ENCODE results near the gene STAG1.

STAG1 gene

DNA sequence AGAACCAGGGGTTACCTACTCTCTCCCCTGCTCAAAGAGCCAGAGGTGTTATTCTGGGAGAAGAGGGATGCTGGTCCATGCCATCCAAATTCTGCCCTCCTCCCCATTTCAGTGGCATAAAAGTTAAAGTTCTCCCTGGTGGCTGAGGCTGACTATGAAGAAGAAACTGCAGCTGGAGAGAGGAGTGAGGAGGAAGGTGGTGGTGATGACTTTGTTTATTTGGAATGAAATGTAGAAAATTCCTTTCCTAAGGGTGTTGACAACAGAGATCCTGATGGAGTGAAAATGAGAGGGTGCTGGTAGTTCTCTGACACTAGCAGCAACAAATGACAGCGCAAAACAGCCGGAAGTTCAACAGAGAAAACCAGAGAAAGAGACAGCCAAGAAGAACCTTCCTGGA lies 401.6 kb downstream of the STAG1 start:
- ChIA-PET CTCF (interaction anchor here (0.6 to 0.7 kb wide), 3 partner anchors 15 to 170 kb away, joined by 3 to 4 read pairs (median 3); no protein-coding TSS in a partner anchor), POLR2A (interaction anchor here (0.6 kb wide), 1 partner anchor 18 kb away, joined by 6 read pairs; no protein-coding TSS in a partner anchor)
- Histone ChIP-seq H3K4me3 (ENCODE audit: low read depth, low read length) (no peak overlapping the region), H3K36me3 (ENCODE audit: control insufficient read depth in 2 of 2, insufficient read depth in 1 of 2, low read length in 2 of 2) (peaks cover 0 to 12% of the 10 kb centered on the region in 2 experiments; a peak in 2 of 3 replicates), H3K27ac (ENCODE audit: extremely low read depth, low read depth, low read length) (no peak overlapping the region), H3K9me3 (ENCODE audit: control insufficient read depth, insufficient read depth, low read depth, low read length) (no peaks in the 10 kb centered on the region), H3K4me1 (ENCODE audit: control insufficient read depth, insufficient read depth, low read length) (no peaks in the 10 kb centered on the region)
- TF ChIP-seq ZBTB20 (tag by site-specific recombination; IDR thresholded peaks at IDR 0.05) (no peak), ZNF585B (tag by site-specific recombination; IDR thresholded peaks at IDR 0.05) (no peak), ZNF16 (tag by site-specific recombination; IDR thresholded peaks at IDR 0.05; ENCODE audit: low read depth) (no peak), MYNN (tag by site-specific recombination; IDR thresholded peaks at IDR 0.05; ENCODE audit: borderline replicate concordance) (no peak), ZNF521 (tag by site-specific recombination; IDR thresholded peaks at IDR 0.05) (no peak), ZNF791 (tag by site-specific recombination; IDR thresholded peaks at IDR 0.05) (no peak), ZNF501 (tag by site-specific recombination; IDR thresholded peaks at IDR 0.05) (no peak), ZNF48 (tag by site-specific recombination; IDR thresholded peaks at IDR 0.05) (no peak), ZXDB (tag by site-specific recombination; IDR thresholded peaks at IDR 0.05) (no peak), ZNF155 (tag by site-specific recombination; IDR thresholded peaks at IDR 0.05) (no peak), ZSCAN30 (tag by site-specific recombination; IDR thresholded peaks at IDR 0.05) (no peak), GLIS2 (tag by site-specific recombination; IDR thresholded peaks at IDR 0.05) (no peak), ZNF561 (tag by site-specific recombination; IDR thresholded peaks at IDR 0.05; ENCODE audit: borderline replicate concordance) (no peak)
- TF ChIP-seq, protein P1, sequence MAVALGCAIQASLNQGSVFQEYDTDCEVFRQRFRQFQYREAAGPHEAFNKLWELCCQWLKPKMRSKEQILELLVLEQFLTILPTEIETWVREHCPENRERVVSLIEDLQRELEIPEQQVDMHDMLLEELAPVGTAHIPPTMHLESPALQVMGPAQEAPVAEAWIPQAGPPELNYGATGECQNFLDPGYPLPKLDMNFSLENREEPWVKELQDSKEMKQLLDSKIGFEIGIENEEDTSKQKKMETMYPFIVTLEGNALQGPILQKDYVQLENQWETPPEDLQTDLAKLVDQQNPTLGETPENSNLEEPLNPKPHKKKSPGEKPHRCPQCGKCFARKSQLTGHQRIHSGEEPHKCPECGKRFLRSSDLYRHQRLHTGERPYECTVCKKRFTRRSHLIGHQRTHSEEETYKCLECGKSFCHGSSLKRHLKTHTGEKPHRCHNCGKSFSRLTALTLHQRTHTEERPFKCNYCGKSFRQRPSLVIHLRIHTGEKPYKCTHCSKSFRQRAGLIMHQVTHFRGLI (tag by site-specific recombination; IDR thresholded peaks at IDR 0.05): no peak
- TF ChIP-seq, protein P2, sequence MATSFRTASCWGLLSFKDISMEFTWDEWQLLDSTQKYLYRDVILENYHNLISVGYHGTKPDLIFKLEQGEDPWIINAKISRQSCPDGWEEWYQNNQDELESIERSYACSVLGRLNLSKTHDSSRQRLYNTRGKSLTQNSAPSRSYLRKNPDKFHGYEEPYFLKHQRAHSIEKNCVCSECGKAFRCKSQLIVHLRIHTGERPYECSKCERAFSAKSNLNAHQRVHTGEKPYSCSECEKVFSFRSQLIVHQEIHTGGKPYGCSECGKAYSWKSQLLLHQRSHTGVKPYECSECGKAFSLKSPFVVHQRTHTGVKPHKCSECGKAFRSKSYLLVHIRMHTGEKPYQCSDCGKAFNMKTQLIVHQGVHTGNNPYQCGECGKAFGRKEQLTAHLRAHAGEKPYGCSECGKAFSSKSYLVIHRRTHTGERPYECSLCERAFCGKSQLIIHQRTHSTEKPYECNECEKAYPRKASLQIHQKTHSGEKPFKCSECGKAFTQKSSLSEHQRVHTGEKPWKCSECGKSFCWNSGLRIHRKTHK (tag by site-specific recombination; IDR thresholded peaks at IDR 0.05): no peak
- TF ChIP-seq, protein P3, sequence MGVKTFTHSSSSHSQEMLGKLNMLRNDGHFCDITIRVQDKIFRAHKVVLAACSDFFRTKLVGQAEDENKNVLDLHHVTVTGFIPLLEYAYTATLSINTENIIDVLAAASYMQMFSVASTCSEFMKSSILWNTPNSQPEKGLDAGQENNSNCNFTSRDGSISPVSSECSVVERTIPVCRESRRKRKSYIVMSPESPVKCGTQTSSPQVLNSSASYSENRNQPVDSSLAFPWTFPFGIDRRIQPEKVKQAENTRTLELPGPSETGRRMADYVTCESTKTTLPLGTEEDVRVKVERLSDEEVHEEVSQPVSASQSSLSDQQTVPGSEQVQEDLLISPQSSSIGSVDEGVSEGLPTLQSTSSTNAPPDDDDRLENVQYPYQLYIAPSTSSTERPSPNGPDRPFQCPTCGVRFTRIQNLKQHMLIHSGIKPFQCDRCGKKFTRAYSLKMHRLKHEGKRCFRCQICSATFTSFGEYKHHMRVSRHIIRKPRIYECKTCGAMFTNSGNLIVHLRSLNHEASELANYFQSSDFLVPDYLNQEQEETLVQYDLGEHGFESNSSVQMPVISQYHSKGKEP (tag by site-specific recombination; IDR thresholded peaks at IDR 0.05): no peak
- TF ChIP-seq, protein P4, sequence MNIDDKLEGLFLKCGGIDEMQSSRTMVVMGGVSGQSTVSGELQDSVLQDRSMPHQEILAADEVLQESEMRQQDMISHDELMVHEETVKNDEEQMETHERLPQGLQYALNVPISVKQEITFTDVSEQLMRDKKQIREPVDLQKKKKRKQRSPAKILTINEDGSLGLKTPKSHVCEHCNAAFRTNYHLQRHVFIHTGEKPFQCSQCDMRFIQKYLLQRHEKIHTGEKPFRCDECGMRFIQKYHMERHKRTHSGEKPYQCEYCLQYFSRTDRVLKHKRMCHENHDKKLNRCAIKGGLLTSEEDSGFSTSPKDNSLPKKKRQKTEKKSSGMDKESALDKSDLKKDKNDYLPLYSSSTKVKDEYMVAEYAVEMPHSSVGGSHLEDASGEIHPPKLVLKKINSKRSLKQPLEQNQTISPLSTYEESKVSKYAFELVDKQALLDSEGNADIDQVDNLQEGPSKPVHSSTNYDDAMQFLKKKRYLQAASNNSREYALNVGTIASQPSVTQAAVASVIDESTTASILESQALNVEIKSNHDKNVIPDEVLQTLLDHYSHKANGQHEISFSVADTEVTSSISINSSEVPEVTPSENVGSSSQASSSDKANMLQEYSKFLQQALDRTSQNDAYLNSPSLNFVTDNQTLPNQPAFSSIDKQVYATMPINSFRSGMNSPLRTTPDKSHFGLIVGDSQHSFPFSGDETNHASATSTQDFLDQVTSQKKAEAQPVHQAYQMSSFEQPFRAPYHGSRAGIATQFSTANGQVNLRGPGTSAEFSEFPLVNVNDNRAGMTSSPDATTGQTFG (tag by site-specific recombination; IDR thresholded peaks at IDR 0.05; ENCODE audit: borderline replicate concordance): no peak

DNA sequence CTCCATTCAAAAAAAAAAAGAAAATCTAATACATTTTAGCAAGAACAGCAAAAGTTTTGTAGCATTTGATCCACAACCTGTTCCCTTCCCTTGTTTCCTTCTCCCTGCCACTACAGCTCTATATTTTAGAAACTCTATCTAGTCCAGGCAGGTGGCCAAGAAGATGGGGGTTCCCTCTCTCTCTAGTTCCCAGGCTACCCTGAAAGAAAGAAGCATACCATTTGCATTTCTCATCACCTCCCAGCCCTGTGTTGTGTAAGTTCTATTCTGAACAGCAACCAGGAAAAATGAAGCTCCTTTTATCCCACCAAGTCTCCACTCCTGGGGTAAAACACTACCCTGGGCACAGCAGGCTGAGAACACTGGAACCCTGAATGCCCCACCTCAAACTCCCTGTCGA lies 402.0 kb downstream of the STAG1 start:
- peaks cover 0 to 12% of the 10 kb centered on the region in 2 experiments; a peak in 2 of 3 replicates for H3K36me3 ChIP-seq (ENCODE audit: control insufficient read depth in 2 of 2, insufficient read depth in 1 of 2, low read length in 2 of 2)
- no peak for TF ChIP-seq ZNF366 (tag by site-specific recombination; conservative IDR thresholded peaks at IDR 0.05)
- H3K27ac ChIP-seq (ENCODE audit: extremely low read depth, low read depth, low read length): no peak overlapping the region
- ChIA-PET CTCF (interaction anchor here (0.7 to 1.2 kb wide), 2 partner anchors 169 to 664 kb away, joined by 4 read pairs; no protein-coding TSS in a partner anchor), POLR2A (no interaction called here)
- H3K4me3 ChIP-seq (ENCODE audit: low read depth, low read length): no peak overlapping the region
- H3K9me3 ChIP-seq (ENCODE audit: control insufficient read depth, insufficient read depth, low read depth, low read length): no peaks in the 10 kb centered on the region
- no peaks in the 10 kb centered on the region for H3K4me1 ChIP-seq (ENCODE audit: control insufficient read depth, insufficient read depth, low read length)
